HL-60 (cell line): Measurements from ENCODE around the gene ACVR2A.
A peak's percentile ranks its signal among the peaks of the same experiment; 100 is the strongest.

ENCODE experiments used
- DNase-seq, 2 experiments: peaks; one replicate each; pipeline ENCODE4 v3.0.0-alpha.2; 2010 to 2020; ENCODE audit warnings: low read depth in 1 of 2, low spot score in 1 of 2
- H3K27ac ChIP-seq: fragments of 250-450 bp; sonication (Bioruptor Pico); replicated peaks from 2 replicates; pipeline ENCODE4 v1.5.1; 2020; ENCODE audit warnings: mild to moderate bottlenecking, moderate library complexity
- H3K27me3 ChIP-seq: fragments of 250-450 bp; sonication (Bioruptor Pico); 2 replicates; pipeline ENCODE4 v1.5.1; 2021; ENCODE audit warnings: mild to moderate bottlenecking, moderate library complexity; ENCODE audit not compliant: insufficient read depth, poor library complexity, severe bottlenecking
- H3K4me3 ChIP-seq: replicated peaks from 2 replicates; pipeline ENCODE4 v1.5.1; 2011; ENCODE audit warnings: mild to moderate bottlenecking, control low read depth, low read length; ENCODE audit not compliant: insufficient read depth
- CTCF ChIP-seq: IDR thresholded peaks from one replicate; pipeline ENCODE4 v1.5.1; 2011; ENCODE audit warnings: low read length, control low read depth, inconsistent platforms; ENCODE audit not compliant: insufficient read depth
- GABPA ChIP-seq: IDR thresholded peaks from 2 replicates; pipeline ENCODE4 v1.6.1; 2012; ENCODE audit warnings: low read depth
- POLR2AphosphoS5 ChIP-seq: IDR thresholded peaks from 2 replicates; pipeline ENCODE4 v1.6.1; 2012; ENCODE audit warnings: low read depth
- REST ChIP-seq: IDR thresholded peaks from 2 replicates; pipeline ENCODE4 v1.6.1; 2012; ENCODE audit warnings: low read depth; ENCODE audit not compliant: insufficient replicate concordance
- SPI1 ChIP-seq: IDR thresholded peaks from 2 replicates; pipeline ENCODE4 v1.6.1; 2012; ENCODE audit warnings: low read depth, mild to moderate bottlenecking, borderline replicate concordance

The ACVR2A gene

GRCh38 chr2:147909178-147909577, 64.3 kb downstream of the ACVR2A start:
- Histone ChIP-seq H3K27ac (no peak overlapping the region), H3K27me3 (peaks cover 3% of the 10 kb centered on the region), H3K4me3 (no peak overlapping the region)
- TF ChIP-seq SPI1 (no peak), REST (no peak), CTCF (no peak), POLR2AphosphoS5 (no peak), GABPA (no peak)
- no peak for DNase-seq

- Histone ChIP-seq H3K4me3 (no peak overlapping the region), H3K27me3 (no peaks in the 10 kb centered on the region), H3K27ac (no peak overlapping the region)
- TF ChIP-seq POLR2AphosphoS5 (no peak), CTCF (peak; percentile 23)
- DNase-seq: peak in 1 of 2 experiments; percentile 8
Observed at GRCh38 chr2:147910990-147911473, 66.2 kb downstream of the ACVR2A start.

- peak in 1 of 2 experiments; percentile 34 for DNase-seq
- no peak overlapping the region for H3K27ac ChIP-seq
- H3K27me3 ChIP-seq: no peaks in the 10 kb centered on the region
- TF ChIP-seq REST: no peak
- TF ChIP-seq CTCF: no peak
- no peak for TF ChIP-seq POLR2AphosphoS5
- TF ChIP-seq SPI1: no peak
- TF ChIP-seq GABPA: no peak
- H3K4me3 ChIP-seq: no peak overlapping the region
Observed at GRCh38 chr2:147913701-147914480, 69.1 kb downstream of the ACVR2A start.

GRCh38 chr2:147916067-147916466, 71.2 kb downstream of the ACVR2A start:
- no peak overlapping the region for H3K27ac ChIP-seq
- TF ChIP-seq SPI1 (no peak), GABPA (no peak), POLR2AphosphoS5 (no peak), CTCF (no peak), REST (no peak)

More at GRCh38 chr2:147916067-147916466, 71.2 kb downstream of the ACVR2A start:
- DNase-seq: no peak
- Histone ChIP-seq H3K4me3 (no peak overlapping the region), H3K27me3 (no peaks in the 10 kb centered on the region)
